Liver (tissue), 9 donors: Measurements from ENCODE around the gene COL4A3. TPM values are rescaled to one million over a fixed set of nuclear protein-coding genes. Genes with fewer than 3 reads are reported as not detected.

Experiments used
- DNase-seq: peaks from one replicate; pipeline ENCODE4 v3.0.0-alpha.2; 2017; ENCODE audit warnings: low spot score
- H3K27ac ChIP-seq, 2 donors: one replicate each; pipeline ENCODE4 v1.7.0; 2013; ENCODE audit warnings: inconsistent platforms in 2 of 2, low read length in 2 of 2, control low read depth in 1 of 2, low read depth in 1 of 2, mild to moderate bottlenecking in 1 of 2
- H3K27me3 ChIP-seq, 4 donors: one replicate each; pipeline versions ENCODE4 v1.6.1 to v1.7.0; 2013; ENCODE audit warnings: low read length in 3 of 4, inconsistent platforms in 1 of 4, mild to moderate bottlenecking in 1 of 4, moderate library complexity in 1 of 4; ENCODE audit not compliant: control insufficient read depth in 4 of 4, insufficient read depth in 4 of 4
- H3K36me3 ChIP-seq, 4 donors: one replicate each; pipeline versions ENCODE4 v1.6.1 to v1.7.0; 2013; ENCODE audit warnings: low read length in 3 of 4, mild to moderate bottlenecking in 3 of 4, low read depth in 1 of 4, moderate library complexity in 1 of 4; ENCODE audit not compliant: control insufficient read depth in 4 of 4, insufficient read depth in 3 of 4
- H3K4me1 ChIP-seq, 4 donors: one replicate each; pipeline versions ENCODE4 v1.6.1 to v1.7.0; 2013; ENCODE audit warnings: low read length in 3 of 4, mild to moderate bottlenecking in 3 of 4, moderate library complexity in 1 of 4; ENCODE audit not compliant: control insufficient read depth in 4 of 4, insufficient read depth in 4 of 4
- H3K4me3 ChIP-seq, 3 donors: one replicate each; pipeline versions ENCODE4 v1.6.1 to v1.7.0; 2013; ENCODE audit warnings: low read length in 3 of 3, control low read depth in 1 of 3, low read depth in 1 of 3, mild to moderate bottlenecking in 1 of 3
- H3K9ac ChIP-seq, 2 donors: one replicate each; pipeline ENCODE4 v1.7.0; 2013; ENCODE audit warnings: low read length in 2 of 2, mild to moderate bottlenecking in 2 of 2, moderate library complexity in 2 of 2, control low read depth in 1 of 2, low read depth in 1 of 2
- H3K9me3 ChIP-seq, 4 donors: one replicate each; pipeline versions ENCODE4 v1.6.1 to v1.7.0; 2013; ENCODE audit warnings: low read length in 3 of 4; ENCODE audit not compliant: control insufficient read depth in 4 of 4
- ATF3 ChIP-seq: IDR thresholded peaks from 2 replicates; pipeline ENCODE4 v1.6.1; 2016; ENCODE audit warnings: antibody characterized with exemption
- EGR1 ChIP-seq, 2 donors: IDR thresholded peaks; 2 replicates each; pipeline ENCODE4 v1.6.1; 2016 to 2018; ENCODE audit warnings: antibody characterized with exemption in 2 of 2, low read depth in 2 of 2
- FOXA1 ChIP-seq: IDR thresholded peaks from 2 replicates; pipeline ENCODE4 v1.6.1; 2016; ENCODE audit warnings: antibody characterized with exemption
- FOXA2 ChIP-seq: IDR thresholded peaks from 2 replicates; pipeline ENCODE4 v1.6.1; 2016; ENCODE audit warnings: antibody characterized with exemption
- GABPA ChIP-seq, 2 donors: IDR thresholded peaks in 1 of 2; conservative IDR thresholded peaks in 1 of 2; 2 replicates each; pipeline ENCODE4 v1.6.1; 2016; ENCODE audit warnings: antibody characterized with exemption in 2 of 2, mild to moderate bottlenecking in 1 of 2, moderate library complexity in 1 of 2
- HNF4A ChIP-seq, 2 donors: conservative IDR thresholded peaks; 2 replicates each; pipeline ENCODE4 v1.6.1; 2016; ENCODE audit warnings: antibody characterized with exemption in 2 of 2, mild to moderate bottlenecking in 2 of 2
- HNF4G ChIP-seq: IDR thresholded peaks from 2 replicates; pipeline ENCODE4 v1.6.1; 2016; ENCODE audit warnings: antibody characterized with exemption
- JUND ChIP-seq, 2 donors: IDR thresholded peaks; 2 replicates each; pipeline ENCODE4 v1.6.1; 2016; ENCODE audit warnings: antibody characterized with exemption in 2 of 2
- MAX ChIP-seq: IDR thresholded peaks from 2 replicates; pipeline ENCODE4 v1.6.1; 2016; ENCODE audit warnings: antibody characterized with exemption
- NR2F2 ChIP-seq: IDR thresholded peaks from 2 replicates; pipeline ENCODE4 v1.6.1; 2016; ENCODE audit warnings: antibody characterized with exemption
- RAD21 ChIP-seq, 2 donors: IDR thresholded peaks; 2 replicates each; pipeline ENCODE4 v1.6.1; 2016; ENCODE audit warnings: antibody characterized with exemption in 2 of 2, mild to moderate bottlenecking in 2 of 2
- REST ChIP-seq: IDR thresholded peaks from 2 replicates; pipeline ENCODE4 v1.6.1; 2016; ENCODE audit warnings: antibody characterized with exemption, mild to moderate bottlenecking
- RXRA ChIP-seq, 2 donors: IDR thresholded peaks; 2 replicates each; pipeline ENCODE4 v1.6.1; 2017 to 2018; ENCODE audit warnings: antibody characterized with exemption in 2 of 2, mild to moderate bottlenecking in 1 of 2
- SP1 ChIP-seq: IDR thresholded peaks from 2 replicates; pipeline ENCODE4 v1.6.1; 2018; ENCODE audit warnings: antibody characterized with exemption, mild to moderate bottlenecking
- TAF1 ChIP-seq: conservative IDR thresholded peaks from 2 replicates; pipeline ENCODE4 v1.6.1; 2016; ENCODE audit warnings: antibody characterized with exemption, mild to moderate bottlenecking
- YY1 ChIP-seq: IDR thresholded peaks from 2 replicates; pipeline ENCODE4 v1.6.1; 2016; ENCODE audit warnings: antibody characterized with exemption, mild to moderate bottlenecking
- WGBS: extraction: QIAGEN DNeasy Blood & Tissue Kit; methylation state at CpG from one replicate; pipeline ENCODE4 v1.1.7; 2013; 5-methylcytosine and 5-hydroxymethylcytosine counted together
- polyA plus RNA-seq, 2 donors: library from polyadenylated mRNA; stranded (reverse) in 1 of 2; unstranded in 1 of 2; fragments of 200-250 nt in 1 of 2; fragments of >200 nt in 1 of 2; fragmentation: Nextera tagmentation in 1 of 2; extraction: Ambion mirVana in 1 of 2; gene quantifications; one replicate each; pipeline versions ENCODE4 v1.2.1 to v1.2.3, GENCODE V29; 2013 to 2015
- total RNA-seq, 2 donors: library from RNA; depleted of rRNA; stranded (reverse); fragments of >200 nt; gene quantifications; one replicate each; pipeline ENCODE4 v1.2.3, GENCODE V29; 2014
- donor health status: healthy.
- donor health status: healthy.
- donor health status: healthy.
- donor health status: healthy.
- donor health status: healthy.

COL4A3 gene
- total and polyA plus RNA-seq, 4 donors, result 0.05 to 2.3 (median 0.35) TPM

GRCh38 chr2:227182765-227183164 is 18.3 kb downstream of the COL4A3 start (continued):
- TF ChIP-seq REST (no peak), YY1 (no peak)

GRCh38 chr2:227183657-227184367 is 19.4 kb downstream of the COL4A3 start:
- no peaks in the 10 kb centered on the region for H3K9me3 ChIP-seq
- H3K27me3 ChIP-seq, result no peaks in the 10 kb centered on the region
- H3K36me3 ChIP-seq, result no peaks in the 10 kb centered on the region
- 55% methylated on average over 2 of the region's 2 CpGs for WGBS
- no peak overlapping the region for H3K4me3 ChIP-seq
- TF ChIP-seq JUND (IDR thresholded peaks at IDR 0.05) (no peak), HNF4A (conservative IDR thresholded peaks at IDR 0.05) (peak in 1 of 2 donors; percentile 16), RXRA (IDR thresholded peaks at IDR 0.05) (peak in 1 of 2 donors; percentile 39), FOXA2 (no peak), YY1 (no peak), EGR1 (IDR thresholded peaks at IDR 0.05; ENCODE audit: low read depth in 2 of 2) (no peak)
- H3K27ac ChIP-seq, result no peak overlapping the region
- H3K9ac ChIP-seq, result no peak overlapping the region
- peaks cover 2 to 18% (median 14%) of the 10 kb centered on the region in 4 donors for H3K4me1 ChIP-seq
- DNase-seq, result no peak

- Histone ChIP-seq H3K27ac (no peak overlapping the region), H3K36me3 (no peaks in the 10 kb centered on the region)
Observed at GRCh38 chr2:227185615-227186232, 21.3 kb downstream of the COL4A3 start.

GRCh38 chr2:227186751-227187150 is 22.3 kb downstream of the COL4A3 start:
- H3K36me3 ChIP-seq, result no peaks in the 10 kb centered on the region
- no peak for DNase-seq
- H3K4me3 ChIP-seq, result no peak overlapping the region
- no peaks in the 10 kb centered on the region for H3K27me3 ChIP-seq
- peaks cover 2 to 18% (median 14%) of the 10 kb centered on the region in 4 donors for H3K4me1 ChIP-seq
- no peak overlapping the region for H3K27ac ChIP-seq
- H3K9ac ChIP-seq, result no peak overlapping the region
- H3K9me3 ChIP-seq, result no peaks in the 10 kb centered on the region
- WGBS, result 58% methylated on average over 1 of the region's 1 CpG
- TF ChIP-seq HNF4G (no peak), EGR1 (IDR thresholded peaks at IDR 0.05; ENCODE audit: low read depth in 2 of 2) (no peak), NR2F2 (no peak), GABPA (IDR thresholded peaks at IDR 0.05 in 1 of 2, conservative IDR thresholded peaks at IDR 0.05 in 1 of 2) (no peak), YY1 (no peak), MAX (no peak), REST (no peak), FOXA1 (no peak), FOXA2 (no peak), JUND (IDR thresholded peaks at IDR 0.05) (no peak), ATF3 (no peak), RAD21 (IDR thresholded peaks at IDR 0.05) (no peak), SP1 (no peak), RXRA (IDR thresholded peaks at IDR 0.05) (no peak), HNF4A (conservative IDR thresholded peaks at IDR 0.05) (no peak)

More at GRCh38 chr2:227185615-227186232, 21.3 kb downstream of the COL4A3 start:
- Histone ChIP-seq H3K4me1 (peaks cover 2 to 18% (median 14%) of the 10 kb centered on the region in 4 donors), H3K9me3 (no peaks in the 10 kb centered on the region), H3K9ac (no peak overlapping the region), H3K27me3 (no peaks in the 10 kb centered on the region), H3K4me3 (no peak overlapping the region)
- WGBS, result 89% methylated on average over 6 of the region's 6 CpGs
- no peak for DNase-seq
- TF ChIP-seq FOXA1 (no peak), MAX (no peak), TAF1 (no peak), JUND (IDR thresholded peaks at IDR 0.05) (no peak)
